Fibroblast of villous mesenchyme (primary cell): ENCODE measurements around the gene ARSI. TPM values are rescaled to one million over a fixed set of nuclear protein-coding genes. Genes with fewer than 3 reads are reported as not detected.
A peak's percentile ranks its signal among the peaks of the same experiment; 100 is the strongest.

ENCODE experiments used
- DNase-seq: peaks from one replicate; pipeline ENCODE4 v3.0.0-alpha.2; 2010; ENCODE audit warnings: low read depth
- H3K4me3 ChIP-seq: 2 replicates; pipeline ENCODE4 v1.5.1; 2011; ENCODE audit warnings: low read depth, mild to moderate bottlenecking, low read length
- total RNA-seq: library from RNA; depleted of rRNA; stranded (reverse); fragments of >200 nt; gene quantifications from 2 replicates; pipeline ENCODE4 v1.2.3, GENCODE V29; 2012
- TF ChIP-seq, protein P1 (sequence below): IDR thresholded peaks from 2 replicates; pipeline ENCODE4 v1.5.1; 2012; ENCODE audit warnings: low read depth, mild to moderate bottlenecking, low read length; ENCODE audit not compliant: insufficient read depth

Gene ARSI
- total RNA-seq, 1 donor, result 13.8 TPM

DNA sequence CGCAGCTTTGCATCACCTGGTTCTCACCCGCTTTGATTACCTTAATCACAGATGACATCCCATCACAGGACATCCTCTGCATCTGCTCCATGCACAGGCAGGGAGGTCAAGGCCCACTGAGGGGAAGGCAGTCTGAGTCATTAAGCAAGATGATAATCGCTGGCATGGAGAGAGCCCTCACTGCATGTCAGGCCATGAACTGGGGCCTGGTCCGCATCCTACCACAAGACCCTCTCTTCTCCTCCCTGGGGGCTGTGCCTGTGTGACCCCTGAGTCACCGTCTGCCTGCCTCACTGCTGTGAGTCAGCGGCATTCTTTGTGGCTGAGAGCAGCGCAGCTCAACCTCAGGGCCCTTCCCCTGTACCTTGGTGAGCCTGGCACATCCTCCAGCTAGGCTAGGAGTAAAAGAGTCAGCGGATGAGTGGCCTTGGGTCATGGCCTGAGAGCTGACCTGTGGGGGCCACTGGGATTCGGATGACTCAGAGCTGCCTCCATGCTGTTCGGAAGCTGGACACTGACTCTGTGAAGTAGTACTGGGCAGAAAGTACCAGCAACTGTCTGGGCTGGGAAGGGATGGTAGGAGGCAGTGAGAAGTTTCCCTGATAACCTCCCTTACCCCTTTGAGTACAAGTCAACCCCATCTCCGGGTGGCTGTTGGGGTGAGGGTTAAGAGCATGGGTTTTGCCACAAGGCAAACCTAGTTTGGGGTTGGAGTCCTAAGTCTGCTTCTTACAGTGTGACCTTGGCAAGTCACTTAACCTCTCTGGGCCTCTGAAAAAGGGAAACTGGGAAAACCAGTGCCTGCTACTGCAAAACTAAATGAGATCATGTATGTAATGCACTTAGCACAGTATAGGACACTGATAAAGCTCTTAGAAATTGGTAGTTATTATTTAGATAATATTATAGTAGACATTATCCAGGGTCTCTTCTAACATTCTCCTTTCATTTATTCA, 14.6 kb upstream of the ARSI start:
- no peak overlapping the region for H3K4me3 ChIP-seq
- TF ChIP-seq, protein P1, sequence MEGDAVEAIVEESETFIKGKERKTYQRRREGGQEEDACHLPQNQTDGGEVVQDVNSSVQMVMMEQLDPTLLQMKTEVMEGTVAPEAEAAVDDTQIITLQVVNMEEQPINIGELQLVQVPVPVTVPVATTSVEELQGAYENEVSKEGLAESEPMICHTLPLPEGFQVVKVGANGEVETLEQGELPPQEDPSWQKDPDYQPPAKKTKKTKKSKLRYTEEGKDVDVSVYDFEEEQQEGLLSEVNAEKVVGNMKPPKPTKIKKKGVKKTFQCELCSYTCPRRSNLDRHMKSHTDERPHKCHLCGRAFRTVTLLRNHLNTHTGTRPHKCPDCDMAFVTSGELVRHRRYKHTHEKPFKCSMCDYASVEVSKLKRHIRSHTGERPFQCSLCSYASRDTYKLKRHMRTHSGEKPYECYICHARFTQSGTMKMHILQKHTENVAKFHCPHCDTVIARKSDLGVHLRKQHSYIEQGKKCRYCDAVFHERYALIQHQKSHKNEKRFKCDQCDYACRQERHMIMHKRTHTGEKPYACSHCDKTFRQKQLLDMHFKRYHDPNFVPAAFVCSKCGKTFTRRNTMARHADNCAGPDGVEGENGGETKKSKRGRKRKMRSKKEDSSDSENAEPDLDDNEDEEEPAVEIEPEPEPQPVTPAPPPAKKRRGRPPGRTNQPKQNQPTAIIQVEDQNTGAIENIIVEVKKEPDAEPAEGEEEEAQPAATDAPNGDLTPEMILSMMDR, result no peak
- DNase-seq, result peak; percentile 97

DNA sequence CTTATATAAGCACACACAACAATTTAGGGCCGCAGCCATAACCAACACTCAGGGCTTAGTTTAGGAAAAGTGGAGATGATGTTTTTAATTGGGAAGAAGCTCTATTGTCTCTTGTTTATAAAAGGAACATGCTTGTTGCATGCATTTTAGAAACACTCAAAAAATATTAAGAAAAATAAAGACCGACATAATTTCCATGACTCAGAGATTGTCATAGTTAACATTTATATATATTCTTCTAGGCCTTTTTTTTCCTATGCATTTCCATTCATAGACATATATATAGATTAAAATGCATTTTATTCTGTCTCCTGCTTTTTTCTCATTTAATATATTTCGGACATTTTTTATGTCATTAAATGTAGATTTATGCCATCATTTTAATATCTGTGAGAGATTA, 13.6 kb upstream of the ARSI start:
- no peak overlapping the region for H3K4me3 ChIP-seq
- TF ChIP-seq, protein P1, result no peak
- no peak for DNase-seq

DNA sequence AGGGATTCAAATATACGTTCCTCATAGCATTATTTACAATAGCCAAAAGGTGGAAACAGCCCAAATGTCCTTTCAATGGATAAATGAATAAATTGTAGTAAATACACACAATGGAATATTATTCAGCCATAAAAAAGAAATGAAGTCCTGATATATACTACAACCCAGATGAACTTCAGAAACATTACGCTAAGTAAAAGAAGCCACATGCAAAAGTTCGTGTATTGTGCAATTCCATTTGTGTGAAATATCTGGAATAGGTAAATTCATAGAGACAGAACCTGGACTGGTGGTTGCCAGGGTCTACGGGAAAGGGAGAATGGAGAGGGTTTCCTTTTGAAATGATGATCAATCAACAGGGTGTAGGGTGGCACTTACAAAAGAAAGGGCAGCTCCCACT, 12.5 kb upstream of the ARSI start:
- DNase-seq, result no peak
- TF ChIP-seq, protein P1, result no peak
- no peak overlapping the region for H3K4me3 ChIP-seq

DNA sequence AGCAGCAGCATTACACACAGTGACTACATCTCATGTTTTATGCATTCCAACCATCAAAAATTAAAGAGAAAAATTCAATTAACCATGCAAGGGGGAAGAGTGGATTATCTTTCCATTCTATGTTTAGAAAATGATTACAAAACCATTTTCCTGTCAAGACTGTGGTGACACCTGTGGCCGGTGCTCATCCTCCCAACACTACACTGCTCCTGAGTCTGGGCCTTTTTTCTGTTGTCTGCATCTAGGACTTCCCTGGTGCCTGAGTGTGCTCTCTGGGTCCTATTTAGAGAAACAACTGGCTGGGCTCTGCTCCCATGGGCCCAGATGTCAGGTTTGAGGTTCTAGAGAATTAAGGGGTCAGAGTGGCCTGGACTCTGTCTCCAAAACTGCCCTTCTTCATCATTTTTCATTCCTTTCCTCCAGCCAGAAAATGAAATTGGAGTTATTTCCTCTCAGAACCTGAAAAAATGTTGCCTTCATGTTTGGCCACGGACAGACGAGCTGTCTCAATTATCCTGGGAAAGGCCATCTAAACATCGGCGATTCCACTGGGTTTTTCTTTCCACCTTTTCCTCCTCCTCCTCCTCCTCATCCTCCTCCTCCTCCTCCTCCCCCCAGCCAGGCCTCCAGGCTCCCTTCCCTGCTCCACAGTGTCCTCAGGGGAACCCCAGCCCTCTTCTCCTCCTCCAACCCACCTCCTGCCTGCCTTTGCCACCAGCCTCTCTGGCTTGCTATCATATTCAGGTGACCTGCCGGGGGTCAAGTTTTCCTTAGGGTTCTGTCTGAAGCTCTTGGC, 11.4 kb upstream of the ARSI start:
- H3K4me3 ChIP-seq, result no peak overlapping the region
- TF ChIP-seq, protein P1, result no peak
- no peak for DNase-seq

DNA sequence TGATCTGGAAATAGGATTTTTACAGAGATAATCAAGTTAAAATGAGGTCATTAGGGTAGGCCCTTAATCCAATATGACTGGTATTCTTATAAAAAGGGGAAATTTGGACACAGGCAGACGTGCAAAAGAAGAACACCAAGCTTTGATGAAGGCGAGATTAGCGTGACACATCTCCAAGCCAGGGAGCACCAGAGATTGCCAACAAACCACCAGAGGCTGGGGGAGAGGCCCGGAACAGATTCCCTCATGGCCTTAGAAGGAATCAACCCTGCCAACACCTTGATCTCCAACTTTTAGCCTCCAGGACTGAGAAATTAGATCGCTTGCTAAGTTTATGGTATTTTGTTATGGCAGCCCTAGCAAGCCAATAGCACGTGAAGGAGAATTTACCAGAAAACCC, 10.8 kb upstream of the ARSI start:
- no peak for DNase-seq
- H3K4me3 ChIP-seq, result no peak overlapping the region
- TF ChIP-seq, protein P1, result no peak

DNA sequence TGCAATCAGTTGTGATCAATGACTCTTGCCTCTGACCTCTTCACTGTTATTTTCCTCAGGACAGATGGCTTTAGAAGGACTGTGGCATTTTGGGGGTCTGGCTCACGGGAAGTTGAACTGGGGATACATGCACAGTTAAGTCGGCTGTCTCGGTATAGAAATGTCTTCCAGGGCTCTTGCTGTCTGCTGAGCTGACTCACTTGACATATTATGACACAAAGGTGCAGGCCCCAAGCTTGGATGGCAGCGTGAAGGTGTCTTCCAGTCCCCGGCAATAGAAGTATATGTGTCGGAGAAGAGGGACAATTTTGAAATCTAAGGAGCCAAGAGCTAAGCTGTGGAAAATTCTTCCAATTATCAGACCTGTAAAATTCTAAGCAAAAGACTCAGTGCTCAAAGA, 9.8 kb upstream of the ARSI start:
- TF ChIP-seq, protein P1, result no peak
- H3K4me3 ChIP-seq, result no peak overlapping the region
- no peak for DNase-seq
